Measurements from ENCODE around the gene MLEC.

MLEC gene

DNA sequence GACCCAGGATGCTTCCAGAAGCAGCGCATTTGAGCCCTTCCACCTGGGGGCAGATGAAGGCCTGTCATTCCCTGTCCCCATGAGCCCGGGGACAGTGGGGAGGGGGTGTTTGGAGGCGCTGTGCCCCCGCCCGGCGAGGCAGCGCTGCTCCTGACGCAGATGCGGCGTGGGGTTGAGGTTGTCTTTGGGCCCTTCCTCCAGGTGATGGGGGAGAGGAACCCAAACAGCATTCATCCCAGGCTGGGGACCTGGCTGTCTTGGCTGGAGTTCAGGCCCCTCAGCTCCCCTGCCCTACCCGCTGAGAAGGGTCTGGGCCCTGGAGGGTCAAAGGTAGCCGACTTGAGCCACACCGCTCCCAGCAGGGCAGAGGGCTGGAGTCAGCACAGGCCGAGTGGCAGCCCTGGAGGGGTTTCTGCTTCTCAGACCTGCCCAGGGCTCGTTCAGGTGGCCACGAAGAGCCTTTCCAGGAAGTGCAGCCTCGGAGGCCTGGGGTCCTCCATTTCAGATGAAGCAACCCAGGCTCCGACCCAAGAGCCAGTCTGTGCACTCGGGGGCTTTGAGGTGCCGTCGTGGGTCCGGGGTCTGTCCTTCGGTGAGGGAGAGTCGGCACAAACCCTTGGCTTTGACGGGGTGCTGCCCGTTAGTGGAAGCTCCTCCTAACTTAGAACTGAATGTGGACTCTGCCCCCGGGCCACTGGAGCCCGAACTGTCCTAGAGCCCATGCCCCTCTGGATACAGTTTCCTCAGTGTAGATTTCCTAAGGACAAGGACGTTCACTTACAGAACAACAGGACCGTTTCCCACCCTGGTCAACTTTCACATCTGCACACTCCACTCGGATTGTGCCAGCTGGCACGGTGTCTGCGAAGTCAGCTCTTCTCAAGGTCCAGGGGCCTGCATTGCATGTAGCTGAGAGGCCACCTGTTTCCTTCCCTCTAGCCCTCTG lies 54.8 kb downstream of the MLEC start:
- H2BK120ac ChIP-seq (ENCODE audit: low read depth, low read length), result no peak overlapping the region
- peak overlapping the region; percentile 49 for H2BK15ac ChIP-seq (ENCODE audit: low read length)
- H3K36me3 ChIP-seq (replicated peaks in 1 of 2; ENCODE audit: control insufficient read depth in 2 of 2, insufficient read depth in 2 of 2, low read length in 2 of 2), result no peaks in the 10 kb centered on the region
- H3K4me1 ChIP-seq (ENCODE audit: control insufficient read depth in 2 of 2, insufficient read depth in 1 of 2, low read depth in 1 of 2, low read length in 2 of 2), result no peaks in the 10 kb centered on the region
- no peak overlapping the region for H4K91ac ChIP-seq (ENCODE audit: low read depth, low read length, poor library complexity)
- H2AFZ ChIP-seq (ENCODE audit: low read length), result no peak overlapping the region
- no peak overlapping the region for H3K4ac ChIP-seq (ENCODE audit: low read length)
- DNase-seq (ENCODE audit: low spot score), result no peak
- H2BK5ac ChIP-seq (ENCODE audit: low read length), result no peak overlapping the region
- H3K79me1 ChIP-seq (ENCODE audit: low read depth, low read length), result no peaks in the 10 kb centered on the region
- H3K14ac ChIP-seq (ENCODE audit: low read length), result no peak overlapping the region
- H3K27me3 ChIP-seq (ENCODE audit: control insufficient read depth in 3 of 3, insufficient read depth in 3 of 3, low read depth in 1 of 3, low read length in 3 of 3), result no peaks in the 10 kb centered on the region
- no CpG with 5 or more reads among the region's 33 CpGs for WGBS, 2 donors (ENCODE audit: extremely low coverage in 2 of 2, insufficient read length in 2 of 2, insufficient replicate concordance in 1 of 2)
- no peaks in the 10 kb centered on the region for H3K9me3 ChIP-seq (replicated peaks in 1 of 2; ENCODE audit: control insufficient read depth in 2 of 2, insufficient read depth in 1 of 2, low read depth in 1 of 2, low read length in 2 of 2)
- no peak overlapping the region for H2BK12ac ChIP-seq (ENCODE audit: low read length)
- peak overlapping the region in 1 of 2 donors; percentile 25 for H3K4me3 ChIP-seq (ENCODE audit: low read length in 2 of 2)
- no peak overlapping the region for H3K4me2 ChIP-seq (ENCODE audit: insufficient read depth, low read length, poor library complexity, severe bottlenecking)
- H2AK5ac ChIP-seq (ENCODE audit: low read depth, low read length), result peak overlapping the region; percentile 70
- H3K23ac ChIP-seq (ENCODE audit: low read depth, low read length, poor library complexity), result no peak overlapping the region
- H3K27ac ChIP-seq (replicated peaks; ENCODE audit: low read length), result no peak overlapping the region
- no peak overlapping the region for H3K9ac ChIP-seq (ENCODE audit: low read depth, low read length, poor library complexity)
- peak overlapping the region; percentile 28 for H3K18ac ChIP-seq (ENCODE audit: low read length)
- no peak overlapping the region for H4K8ac ChIP-seq (ENCODE audit: low read depth, low read length)

DNA sequence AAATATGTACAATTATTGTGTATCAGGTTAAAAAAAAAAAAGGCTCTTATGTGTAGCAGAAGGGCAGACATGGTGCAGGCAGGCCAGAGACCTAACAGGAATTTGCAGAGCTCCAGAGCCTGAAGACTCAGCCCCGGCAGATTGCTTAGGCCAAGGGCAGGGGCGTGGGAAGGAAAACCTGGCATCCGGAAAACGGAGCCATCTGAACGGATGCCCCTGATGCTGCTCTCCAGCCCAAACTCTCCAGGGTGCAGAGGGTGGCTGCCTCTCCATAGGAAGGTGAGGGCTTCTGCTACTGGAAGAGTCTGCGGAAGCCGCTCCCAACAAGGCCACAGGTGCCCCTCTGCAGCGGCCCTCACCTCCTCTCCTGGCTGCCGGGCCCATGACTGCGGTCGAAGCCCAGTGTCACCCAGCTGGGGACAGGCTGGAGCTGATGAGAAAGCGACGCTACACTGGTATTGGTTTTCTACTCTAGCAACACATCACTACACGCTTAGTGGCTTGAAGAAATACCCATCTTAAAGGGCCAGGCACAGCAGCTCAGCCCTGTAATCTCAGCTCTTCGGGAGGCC lies 58.1 kb downstream of the MLEC start:
- Histone ChIP-seq H3K4ac (ENCODE audit: low read length) (no peak overlapping the region), H2BK15ac (ENCODE audit: low read length) (no peak overlapping the region), H3K36me3 (replicated peaks in 1 of 2; ENCODE audit: control insufficient read depth in 2 of 2, insufficient read depth in 2 of 2, low read length in 2 of 2) (no peaks in the 10 kb centered on the region), H3K23ac (ENCODE audit: low read depth, low read length, poor library complexity) (no peak overlapping the region), H3K4me3 (ENCODE audit: low read length in 2 of 2) (no peak overlapping the region), H2AFZ (ENCODE audit: low read length) (no peak overlapping the region), H3K27ac (replicated peaks; ENCODE audit: low read length) (no peak overlapping the region), H4K8ac (ENCODE audit: low read depth, low read length) (no peak overlapping the region), H3K18ac (ENCODE audit: low read length) (no peak overlapping the region), H2BK5ac (ENCODE audit: low read length) (no peak overlapping the region), H3K4me2 (ENCODE audit: insufficient read depth, low read length, poor library complexity, severe bottlenecking) (no peak overlapping the region), H2BK12ac (ENCODE audit: low read length) (no peak overlapping the region), H2AK5ac (ENCODE audit: low read depth, low read length) (peak overlapping the region; percentile 6), H3K9ac (ENCODE audit: low read depth, low read length, poor library complexity) (no peak overlapping the region), H4K91ac (ENCODE audit: low read depth, low read length, poor library complexity) (no peak overlapping the region), H3K79me1 (ENCODE audit: low read depth, low read length) (no peaks in the 10 kb centered on the region), H2BK120ac (ENCODE audit: low read depth, low read length) (no peak overlapping the region), H3K9me3 (replicated peaks in 1 of 2; ENCODE audit: control insufficient read depth in 2 of 2, insufficient read depth in 1 of 2, low read depth in 1 of 2, low read length in 2 of 2) (no peaks in the 10 kb centered on the region), H3K27me3 (ENCODE audit: control insufficient read depth in 3 of 3, insufficient read depth in 3 of 3, low read depth in 1 of 3, low read length in 3 of 3) (no peaks in the 10 kb centered on the region), H3K4me1 (ENCODE audit: control insufficient read depth in 2 of 2, insufficient read depth in 1 of 2, low read depth in 1 of 2, low read length in 2 of 2) (no peaks in the 10 kb centered on the region), H3K14ac (ENCODE audit: low read length) (no peak overlapping the region)
- no peak for DNase-seq (ENCODE audit: low spot score)
- no CpG with 5 or more reads among the region's 15 CpGs for WGBS, 2 donors (ENCODE audit: extremely low coverage in 2 of 2, insufficient read length in 2 of 2, insufficient replicate concordance in 1 of 2)

DNA sequence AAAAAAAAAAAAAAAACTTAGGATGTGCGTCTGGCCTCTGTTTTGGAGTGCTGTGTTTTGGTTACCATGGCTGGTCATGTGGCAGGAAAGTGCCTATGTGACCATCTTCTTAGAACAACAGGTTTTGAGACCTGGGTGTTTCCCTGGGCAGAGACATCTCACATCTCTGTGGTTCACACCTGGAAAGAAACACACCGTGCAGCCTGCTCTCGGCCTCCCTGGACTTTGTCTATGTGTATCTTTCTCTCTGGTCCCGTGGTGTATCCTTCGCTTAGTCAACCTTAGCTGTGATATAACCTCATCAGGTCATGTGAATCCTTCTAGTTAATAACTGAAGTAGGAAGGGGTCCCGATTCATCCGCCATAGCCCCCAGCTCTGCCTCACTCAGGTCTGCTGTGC lies 61.3 kb downstream of the MLEC start:
- H2BK120ac ChIP-seq (ENCODE audit: low read depth, low read length), result no peak overlapping the region
- H2AFZ ChIP-seq (ENCODE audit: low read length), result no peak overlapping the region
- no CpG with 5 or more reads among the region's 7 CpGs for WGBS, 2 donors (ENCODE audit: extremely low coverage in 2 of 2, insufficient read length in 2 of 2, insufficient replicate concordance in 1 of 2)
- no peak overlapping the region for H2BK5ac ChIP-seq (ENCODE audit: low read length)
- H3K18ac ChIP-seq (ENCODE audit: low read length), result no peak overlapping the region
- no peaks in the 10 kb centered on the region for H3K36me3 ChIP-seq (replicated peaks in 1 of 2; ENCODE audit: control insufficient read depth in 2 of 2, insufficient read depth in 2 of 2, low read length in 2 of 2)
- no peak overlapping the region for H4K8ac ChIP-seq (ENCODE audit: low read depth, low read length)
- H3K9me3 ChIP-seq (replicated peaks in 1 of 2; ENCODE audit: control insufficient read depth in 2 of 2, insufficient read depth in 1 of 2, low read depth in 1 of 2, low read length in 2 of 2), result no peaks in the 10 kb centered on the region
- H3K4me3 ChIP-seq (ENCODE audit: low read length in 2 of 2), result no peak overlapping the region
- no peak overlapping the region for H3K9ac ChIP-seq (ENCODE audit: low read depth, low read length, poor library complexity)
- no peak overlapping the region for H3K14ac ChIP-seq (ENCODE audit: low read length)
- no peak overlapping the region for H2BK12ac ChIP-seq (ENCODE audit: low read length)
- H3K4me1 ChIP-seq (ENCODE audit: control insufficient read depth in 2 of 2, insufficient read depth in 1 of 2, low read depth in 1 of 2, low read length in 2 of 2), result peaks cover 0 to 3% of the 10 kb centered on the region in 2 donors
- H3K27ac ChIP-seq (replicated peaks; ENCODE audit: low read length), result no peak overlapping the region
- H3K27me3 ChIP-seq (ENCODE audit: control insufficient read depth in 3 of 3, insufficient read depth in 3 of 3, low read depth in 1 of 3, low read length in 3 of 3), result no peaks in the 10 kb centered on the region
- H3K79me1 ChIP-seq (ENCODE audit: low read depth, low read length), result no peaks in the 10 kb centered on the region
- no peak overlapping the region for H3K23ac ChIP-seq (ENCODE audit: low read depth, low read length, poor library complexity)
- H4K91ac ChIP-seq (ENCODE audit: low read depth, low read length, poor library complexity), result no peak overlapping the region
- H2AK5ac ChIP-seq (ENCODE audit: low read depth, low read length), result no peak overlapping the region
- no peak overlapping the region for H3K4me2 ChIP-seq (ENCODE audit: insufficient read depth, low read length, poor library complexity, severe bottlenecking)
- no peak for DNase-seq (ENCODE audit: low spot score)
- H3K4ac ChIP-seq (ENCODE audit: low read length), result no peak overlapping the region
- H2BK15ac ChIP-seq (ENCODE audit: low read length), result no peak overlapping the region

DNA sequence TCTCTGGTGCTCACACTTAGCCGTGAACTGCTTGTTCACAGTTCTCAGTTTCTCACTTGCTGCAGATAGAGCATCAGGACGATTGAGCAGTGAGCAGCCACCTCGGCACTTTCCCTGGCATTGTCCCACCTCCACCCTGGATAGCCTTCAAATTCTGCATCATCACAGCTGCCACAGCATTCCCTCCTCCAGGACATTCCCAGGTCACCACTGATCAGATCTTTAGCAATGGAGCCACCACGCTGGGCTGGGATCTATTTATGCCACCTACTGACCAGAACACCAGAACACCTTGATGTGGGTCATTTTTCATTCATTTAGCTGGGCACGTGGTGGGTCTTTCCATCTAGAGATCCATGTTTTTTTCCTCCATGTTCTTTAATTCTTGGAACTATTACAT lies 62.3 kb downstream of the MLEC start:
- Histone ChIP-seq H3K14ac (ENCODE audit: low read length) (no peak overlapping the region), H2BK12ac (ENCODE audit: low read length) (no peak overlapping the region), H2AFZ (ENCODE audit: low read length) (no peak overlapping the region), H3K4me2 (ENCODE audit: insufficient read depth, low read length, poor library complexity, severe bottlenecking) (no peak overlapping the region), H2AK5ac (ENCODE audit: low read depth, low read length) (no peak overlapping the region), H3K27me3 (ENCODE audit: control insufficient read depth in 3 of 3, insufficient read depth in 3 of 3, low read depth in 1 of 3, low read length in 3 of 3) (no peaks in the 10 kb centered on the region), H3K9ac (ENCODE audit: low read depth, low read length, poor library complexity) (no peak overlapping the region), H3K4me3 (ENCODE audit: low read length in 2 of 2) (no peak overlapping the region), H3K4me1 (ENCODE audit: control insufficient read depth in 2 of 2, insufficient read depth in 1 of 2, low read depth in 1 of 2, low read length in 2 of 2) (peaks cover 0 to 3% of the 10 kb centered on the region in 2 donors), H3K79me1 (ENCODE audit: low read depth, low read length) (no peaks in the 10 kb centered on the region), H2BK120ac (ENCODE audit: low read depth, low read length) (no peak overlapping the region), H3K18ac (ENCODE audit: low read length) (no peak overlapping the region), H3K27ac (replicated peaks; ENCODE audit: low read length) (no peak overlapping the region), H3K4ac (ENCODE audit: low read length) (no peak overlapping the region), H4K91ac (ENCODE audit: low read depth, low read length, poor library complexity) (no peak overlapping the region), H3K23ac (ENCODE audit: low read depth, low read length, poor library complexity) (no peak overlapping the region), H4K8ac (ENCODE audit: low read depth, low read length) (no peak overlapping the region), H2BK5ac (ENCODE audit: low read length) (no peak overlapping the region), H3K36me3 (replicated peaks in 1 of 2; ENCODE audit: control insufficient read depth in 2 of 2, insufficient read depth in 2 of 2, low read length in 2 of 2) (no peaks in the 10 kb centered on the region), H3K9me3 (replicated peaks in 1 of 2; ENCODE audit: control insufficient read depth in 2 of 2, insufficient read depth in 1 of 2, low read depth in 1 of 2, low read length in 2 of 2) (no peaks in the 10 kb centered on the region), H2BK15ac (ENCODE audit: low read length) (no peak overlapping the region)
- no CpG with 5 or more reads among the region's 5 CpGs for WGBS, 2 donors (ENCODE audit: extremely low coverage in 2 of 2, insufficient read length in 2 of 2, insufficient replicate concordance in 1 of 2)
- no peak for DNase-seq (ENCODE audit: low spot score)
